ENCODE measurements around the gene GPR180.

DNA sequence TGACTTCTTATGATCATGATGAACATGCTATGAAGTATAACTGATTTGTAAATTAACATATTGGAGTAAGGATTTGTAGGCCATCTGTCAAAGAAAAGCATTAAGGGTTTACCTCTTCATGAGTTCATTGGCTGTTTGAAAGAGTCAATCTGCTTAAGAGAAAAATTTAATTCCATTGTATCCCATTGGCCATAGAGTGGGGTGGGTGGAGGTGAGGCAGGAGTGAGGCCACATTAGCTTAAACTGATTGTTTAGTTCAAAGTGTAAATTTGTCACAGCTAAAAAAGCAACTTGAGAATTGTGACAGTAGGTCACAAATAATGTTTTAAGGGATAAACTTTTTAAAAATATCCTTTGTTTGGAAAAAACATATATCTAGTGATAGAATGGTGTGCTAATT, 11.4 kb downstream of the GPR180 start:
- TF ChIP-seq EED (IDR thresholded peaks at IDR 0.05; ENCODE audit: low read depth) (no peak), CTCF (IDR thresholded peaks at IDR 0.05 in 2 of 3, conservative IDR thresholded peaks at IDR 0.05 in 1 of 3; ENCODE audit: control insufficient read depth in 2 of 3, extremely low read depth in 1 of 3, insufficient read depth in 1 of 3, low read depth in 3 of 3, low read length in 3 of 3) (no peak), REST (IDR thresholded peaks at IDR 0.05; ENCODE audit: low read depth, low read length) (no peak)
